ENCODE data around the gene ACVR1. TPM values are rescaled to one million over a fixed set of nuclear protein-coding genes. Genes with fewer than 3 reads are reported as not detected.
A peak's percentile ranks its signal among the peaks of the same experiment; 100 is the strongest.

The ACVR1 gene
- total RNA-seq, 1 donor from 2014 or later = 5.5 TPM

- DNase-seq (ENCODE audit: low read depth) = no peak
- H3K4me3 ChIP-seq (ENCODE audit: low read depth, low read length) = no peak overlapping the region
- no peak for TF ChIP-seq CTCF (conservative IDR thresholded peaks at IDR 0.05; ENCODE audit: low read depth, low read length)
Measured at GRCh38 chr2:157848213-157848612, 27.9 kb downstream of the ACVR1 start.

- no peak for DNase-seq (ENCODE audit: low read depth)
- no peak overlapping the region for H3K4me3 ChIP-seq (ENCODE audit: low read depth, low read length)
- no peak for TF ChIP-seq CTCF (conservative IDR thresholded peaks at IDR 0.05; ENCODE audit: low read depth, low read length)
Measured at GRCh38 chr2:157845081-157845480, 31.0 kb downstream of the ACVR1 start.

DNA sequence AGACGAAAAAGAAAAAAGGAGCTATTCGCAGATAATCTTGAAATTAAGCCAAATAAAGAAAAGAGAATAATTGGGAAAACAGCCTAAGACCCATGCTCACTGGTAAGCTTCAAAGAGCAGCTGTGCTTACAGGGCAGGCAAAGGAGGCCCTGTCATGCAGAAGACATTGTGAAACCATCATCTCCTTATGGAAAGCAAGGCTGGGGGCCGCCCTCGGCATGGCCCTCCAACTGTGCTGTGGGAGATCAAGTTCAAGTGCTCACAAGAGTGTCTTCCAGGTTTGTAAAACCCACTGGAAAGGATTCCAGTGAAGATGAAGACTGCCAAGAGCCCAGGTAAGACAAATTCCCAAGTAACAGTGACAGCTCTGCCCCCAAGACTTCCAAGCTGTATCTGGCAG, 32.2 kb downstream of the ACVR1 start:
- H3K4me3 ChIP-seq (ENCODE audit: low read depth, low read length) = no peak overlapping the region
- no peak for TF ChIP-seq CTCF (conservative IDR thresholded peaks at IDR 0.05; ENCODE audit: low read depth, low read length)
- DNase-seq (ENCODE audit: low read depth) = no peak

GRCh38 chr2:157843081-157843480, 33.0 kb downstream of the ACVR1 start:
- no peak for DNase-seq (ENCODE audit: low read depth)
- no peak for TF ChIP-seq CTCF (conservative IDR thresholded peaks at IDR 0.05; ENCODE audit: low read depth, low read length)
- no peak overlapping the region for H3K4me3 ChIP-seq (ENCODE audit: low read depth, low read length)

DNA sequence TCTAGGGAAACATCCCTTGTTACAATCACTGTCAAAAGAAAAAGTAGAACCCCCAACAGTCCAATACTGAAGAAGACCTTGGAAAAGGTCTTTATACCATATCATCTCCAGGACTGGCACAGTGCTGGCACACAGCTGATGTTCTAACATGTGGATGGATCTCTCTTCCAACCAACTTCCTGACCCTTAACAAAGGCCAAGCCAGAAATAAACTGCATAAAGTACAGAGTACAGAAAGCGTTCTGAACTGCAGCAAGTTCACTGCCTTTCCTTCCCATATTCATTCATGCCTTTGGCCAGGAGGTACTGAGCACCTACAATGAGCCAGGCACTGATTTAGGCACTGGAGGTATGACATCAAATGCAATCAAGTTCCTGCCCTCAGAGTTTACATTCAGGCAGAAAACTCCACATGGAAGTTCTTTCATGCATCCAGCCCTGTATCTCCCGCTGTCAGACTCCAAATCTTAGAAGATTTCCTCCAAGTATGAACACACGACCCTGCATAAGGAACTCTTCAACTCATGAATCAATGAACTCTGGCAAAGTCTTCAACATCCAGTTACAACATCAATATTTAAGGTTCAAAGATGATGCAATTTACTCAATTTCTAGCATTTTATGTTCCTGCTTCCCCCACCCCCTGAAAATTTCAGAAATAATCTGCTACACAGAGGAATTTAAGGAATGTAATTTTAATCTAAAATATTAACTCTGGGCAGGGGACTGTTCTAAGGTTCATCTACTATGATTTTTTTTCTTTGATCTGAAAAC, 33.8 kb downstream of the ACVR1 start:
- TF ChIP-seq CTCF (conservative IDR thresholded peaks at IDR 0.05; ENCODE audit: low read depth, low read length) = no peak
- DNase-seq (ENCODE audit: low read depth) = no peak

GRCh38 chr2:157841485-157841884, 34.6 kb downstream of the ACVR1 start:
- H3K4me3 ChIP-seq (ENCODE audit: low read depth, low read length) = no peak overlapping the region
- TF ChIP-seq CTCF (conservative IDR thresholded peaks at IDR 0.05; ENCODE audit: low read depth, low read length) = no peak
- no peak for DNase-seq (ENCODE audit: low read depth)

More for the DNA sequence above, 33.8 kb downstream of the ACVR1 start:
- no peak overlapping the region for H3K4me3 ChIP-seq (ENCODE audit: low read depth, low read length)

DNA sequence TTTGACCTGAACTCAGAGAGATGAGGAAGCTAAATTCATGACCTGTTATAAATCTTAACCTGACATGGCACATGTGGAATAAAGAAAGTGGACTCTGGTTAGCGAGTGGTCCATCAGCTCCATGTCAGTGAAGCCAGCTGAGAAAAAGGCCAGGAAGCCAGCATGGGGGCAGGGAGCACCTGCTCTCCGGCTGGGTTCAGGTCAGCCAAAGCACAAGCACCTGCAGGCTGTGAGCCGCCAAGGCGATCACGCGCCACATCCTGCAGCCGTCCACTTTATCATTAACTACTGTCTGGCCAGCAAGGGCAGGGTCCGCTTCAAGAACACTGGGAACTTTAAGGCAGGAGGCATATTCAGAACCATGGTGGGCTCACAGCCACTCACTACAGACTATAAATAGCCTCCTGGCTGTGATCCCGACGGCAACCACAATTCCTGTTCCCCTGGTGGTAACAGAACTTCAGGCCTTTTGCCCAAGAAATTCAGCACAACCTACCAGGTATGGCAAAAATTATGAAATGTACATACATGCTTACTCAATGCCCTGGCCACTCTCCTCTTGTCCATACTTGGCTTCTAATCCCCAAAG, 35.5 kb downstream of the ACVR1 start:
- DNase-seq (ENCODE audit: low read depth) = no peak
- TF ChIP-seq CTCF (conservative IDR thresholded peaks at IDR 0.05; ENCODE audit: low read depth, low read length) = peak; percentile 19
- no peak overlapping the region for H3K4me3 ChIP-seq (ENCODE audit: low read depth, low read length)

Data from epithelial cell of proximal tubule (primary cell).